ENCODE data around the gene ROBO3.

ROBO3 gene

DNA sequence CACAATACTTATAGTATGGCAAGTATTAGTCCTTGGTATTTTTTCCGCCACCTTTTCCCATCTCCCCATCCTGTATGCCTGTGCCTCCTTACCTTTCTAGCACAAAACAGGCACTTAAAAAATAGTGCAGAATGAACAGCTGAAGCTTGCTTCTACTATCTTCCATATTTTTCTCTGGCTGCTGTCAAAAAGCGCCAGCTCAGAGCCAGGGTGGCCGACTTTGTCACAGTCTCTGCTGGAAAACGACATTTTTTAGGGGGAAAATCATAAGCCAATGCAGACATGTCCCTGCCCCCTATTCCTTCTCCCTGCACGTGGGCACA lies 26.5 kb upstream of the ROBO3 start:
- no peaks in the 10 kb centered on the region for H3K27me3 ChIP-seq (ENCODE audit: insufficient read depth, low read length)
- H3K4me3 ChIP-seq (ENCODE audit: low read depth, low read length, poor library complexity, severe bottlenecking), result no peak overlapping the region
- no peaks in the 10 kb centered on the region for H3K9me3 ChIP-seq (ENCODE audit: low read length)
- no peaks in the 10 kb centered on the region for H3F3A ChIP-seq (ENCODE audit: insufficient read depth, low read length)
- no peak overlapping the region for H3K4me2 ChIP-seq (ENCODE audit: low read length)
- H4K20me1 ChIP-seq (ENCODE audit: insufficient read depth, low read length), result no peaks in the 10 kb centered on the region
- TF ChIP-seq, protein P1, sequence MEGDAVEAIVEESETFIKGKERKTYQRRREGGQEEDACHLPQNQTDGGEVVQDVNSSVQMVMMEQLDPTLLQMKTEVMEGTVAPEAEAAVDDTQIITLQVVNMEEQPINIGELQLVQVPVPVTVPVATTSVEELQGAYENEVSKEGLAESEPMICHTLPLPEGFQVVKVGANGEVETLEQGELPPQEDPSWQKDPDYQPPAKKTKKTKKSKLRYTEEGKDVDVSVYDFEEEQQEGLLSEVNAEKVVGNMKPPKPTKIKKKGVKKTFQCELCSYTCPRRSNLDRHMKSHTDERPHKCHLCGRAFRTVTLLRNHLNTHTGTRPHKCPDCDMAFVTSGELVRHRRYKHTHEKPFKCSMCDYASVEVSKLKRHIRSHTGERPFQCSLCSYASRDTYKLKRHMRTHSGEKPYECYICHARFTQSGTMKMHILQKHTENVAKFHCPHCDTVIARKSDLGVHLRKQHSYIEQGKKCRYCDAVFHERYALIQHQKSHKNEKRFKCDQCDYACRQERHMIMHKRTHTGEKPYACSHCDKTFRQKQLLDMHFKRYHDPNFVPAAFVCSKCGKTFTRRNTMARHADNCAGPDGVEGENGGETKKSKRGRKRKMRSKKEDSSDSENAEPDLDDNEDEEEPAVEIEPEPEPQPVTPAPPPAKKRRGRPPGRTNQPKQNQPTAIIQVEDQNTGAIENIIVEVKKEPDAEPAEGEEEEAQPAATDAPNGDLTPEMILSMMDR (IDR thresholded peaks at IDR 0.05; ENCODE audit: low read length), result no peak
- TF ChIP-seq EZH2 (IDR thresholded peaks at IDR 0.05; ENCODE audit: borderline replicate concordance, low read length), result no peak
- peaks cover 5% of the 10 kb centered on the region for H3K4me1 ChIP-seq (ENCODE audit: insufficient read depth, low read length, severe bottlenecking)
- no peak overlapping the region for H3K27ac ChIP-seq (ENCODE audit: low read depth, low read length, poor library complexity, severe bottlenecking)
- H3K9ac ChIP-seq (ENCODE audit: low read length), result no peak overlapping the region
- H2AFZ ChIP-seq (ENCODE audit: low read length), result no peak overlapping the region
- no peaks in the 10 kb centered on the region for H3K9me2 ChIP-seq (ENCODE audit: low read depth, low read length)
- no peaks in the 10 kb centered on the region for H3K79me2 ChIP-seq (ENCODE audit: insufficient read depth, low read length)
- no peaks in the 10 kb centered on the region for H3K36me3 ChIP-seq (ENCODE audit: insufficient read depth, low read length)

DNA sequence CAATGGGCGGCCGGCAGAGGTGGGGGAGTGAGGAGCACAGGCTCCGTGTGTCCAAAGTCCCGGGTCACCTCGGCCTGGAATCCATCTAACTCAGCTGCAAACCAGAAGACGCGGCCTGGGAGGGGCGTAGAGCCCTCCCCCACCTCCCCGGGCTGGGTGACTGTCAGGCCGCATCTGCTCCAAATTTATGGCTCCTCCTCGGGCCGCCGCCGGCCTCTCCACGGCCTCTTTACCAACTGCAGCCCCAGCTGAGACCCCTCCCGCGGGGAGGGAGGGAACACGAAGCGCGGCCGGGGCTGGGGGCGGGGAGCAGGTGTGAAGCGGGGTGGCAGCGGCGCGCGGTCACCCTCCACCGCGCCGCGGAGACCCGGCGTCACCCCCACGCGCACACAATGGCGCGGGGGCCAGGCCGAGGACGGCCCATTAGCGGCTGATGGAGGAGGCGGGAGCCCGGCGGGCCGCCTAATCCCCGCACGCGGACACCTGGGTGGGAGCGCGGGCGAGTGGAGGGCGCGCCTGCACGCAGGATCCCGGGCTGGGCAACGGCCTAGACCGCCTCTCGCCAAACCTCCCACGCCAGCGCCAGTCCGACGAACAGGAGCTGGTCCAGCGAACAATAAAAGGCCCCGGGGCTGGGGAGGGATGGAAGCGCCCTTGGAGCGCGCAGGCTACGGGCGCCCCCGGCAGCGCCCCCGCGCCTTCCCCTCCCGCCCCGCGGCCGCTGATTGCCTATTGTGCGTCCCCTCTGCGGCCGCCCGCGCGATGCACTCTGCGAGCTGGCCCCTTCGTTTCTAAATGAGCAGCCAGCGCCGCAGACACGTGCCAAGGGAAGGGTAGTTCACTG lies 25.9 kb upstream of the ROBO3 start:
- no peak overlapping the region for H3K27ac ChIP-seq (ENCODE audit: low read depth, low read length, poor library complexity, severe bottlenecking)
- H3K27me3 ChIP-seq (ENCODE audit: insufficient read depth, low read length), result no peaks in the 10 kb centered on the region
- H4K20me1 ChIP-seq (ENCODE audit: insufficient read depth, low read length), result no peaks in the 10 kb centered on the region
- no peaks in the 10 kb centered on the region for H3K9me3 ChIP-seq (ENCODE audit: low read length)
- no peak overlapping the region for H3K9ac ChIP-seq (ENCODE audit: low read length)
- no peak overlapping the region for H2AFZ ChIP-seq (ENCODE audit: low read length)
- H3K9me2 ChIP-seq (ENCODE audit: low read depth, low read length), result no peaks in the 10 kb centered on the region
- no peak overlapping the region for H3K4me2 ChIP-seq (ENCODE audit: low read length)
- peaks cover 5% of the 10 kb centered on the region for H3K4me1 ChIP-seq (ENCODE audit: insufficient read depth, low read length, severe bottlenecking)
- no peaks in the 10 kb centered on the region for H3F3A ChIP-seq (ENCODE audit: insufficient read depth, low read length)
- H3K79me2 ChIP-seq (ENCODE audit: insufficient read depth, low read length), result no peaks in the 10 kb centered on the region
- no peak overlapping the region for H3K4me3 ChIP-seq (ENCODE audit: low read depth, low read length, poor library complexity, severe bottlenecking)
- H3K36me3 ChIP-seq (ENCODE audit: insufficient read depth, low read length), result no peaks in the 10 kb centered on the region
- TF ChIP-seq, protein P1 (IDR thresholded peaks at IDR 0.05; ENCODE audit: low read length), result no peak
- TF ChIP-seq EZH2 (IDR thresholded peaks at IDR 0.05; ENCODE audit: borderline replicate concordance, low read length), result no peak

DNA sequence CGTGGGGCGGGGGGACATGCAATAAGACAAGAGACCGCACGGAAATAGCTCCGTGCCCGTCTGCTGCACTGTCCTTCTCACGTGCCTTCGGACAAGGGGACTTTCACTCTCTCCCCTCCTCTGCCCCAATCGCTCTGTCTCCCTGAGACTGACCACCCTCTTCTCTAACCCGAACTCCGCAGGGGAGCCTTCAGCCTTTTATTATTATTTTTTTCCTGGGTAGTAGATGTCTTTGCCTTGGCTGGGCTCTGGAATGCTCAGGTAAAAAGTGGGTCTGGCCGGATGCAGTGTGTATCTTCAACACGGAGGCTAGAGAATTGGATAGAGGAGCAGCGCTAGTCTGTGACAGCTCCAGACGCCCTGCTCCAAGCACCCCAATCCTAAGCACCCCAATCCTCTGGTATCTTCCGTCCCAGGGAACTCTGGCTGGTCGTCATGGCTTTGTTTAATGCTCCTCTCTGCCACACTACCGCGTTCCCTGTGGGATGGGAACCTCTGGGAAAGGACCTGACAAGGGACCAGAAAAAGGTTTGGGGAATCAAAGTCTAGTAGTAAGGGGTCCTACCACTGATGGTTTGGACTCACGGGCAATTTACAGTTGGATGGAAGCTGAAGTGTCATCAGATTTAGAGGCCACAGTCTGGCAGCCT lies 25.1 kb upstream of the ROBO3 start:
- H2AFZ ChIP-seq (ENCODE audit: low read length), result no peak overlapping the region
- H3F3A ChIP-seq (ENCODE audit: insufficient read depth, low read length), result no peaks in the 10 kb centered on the region
- no peaks in the 10 kb centered on the region for H3K79me2 ChIP-seq (ENCODE audit: insufficient read depth, low read length)
- H3K36me3 ChIP-seq (ENCODE audit: insufficient read depth, low read length), result no peaks in the 10 kb centered on the region
- H4K20me1 ChIP-seq (ENCODE audit: insufficient read depth, low read length), result no peaks in the 10 kb centered on the region
- no peak overlapping the region for H3K4me2 ChIP-seq (ENCODE audit: low read length)
- H3K9ac ChIP-seq (ENCODE audit: low read length), result no peak overlapping the region
- H3K27ac ChIP-seq (ENCODE audit: low read depth, low read length, poor library complexity, severe bottlenecking), result no peak overlapping the region
- no peaks in the 10 kb centered on the region for H3K27me3 ChIP-seq (ENCODE audit: insufficient read depth, low read length)
- peaks cover 5% of the 10 kb centered on the region for H3K4me1 ChIP-seq (ENCODE audit: insufficient read depth, low read length, severe bottlenecking)
- no peaks in the 10 kb centered on the region for H3K9me3 ChIP-seq (ENCODE audit: low read length)
- TF ChIP-seq, protein P1 (IDR thresholded peaks at IDR 0.05; ENCODE audit: low read length), result no peak
- no peak for TF ChIP-seq EZH2 (IDR thresholded peaks at IDR 0.05; ENCODE audit: borderline replicate concordance, low read length)
- H3K4me3 ChIP-seq (ENCODE audit: low read depth, low read length, poor library complexity, severe bottlenecking), result no peak overlapping the region
- H3K9me2 ChIP-seq (ENCODE audit: low read depth, low read length), result no peaks in the 10 kb centered on the region

All from OCI-LY1 (cell line).